Erythroblast (primary cell): ENCODE data around the gene WDFY2.

Experiments used
- GATA1 ChIP-seq: IDR thresholded peaks from 2 replicates; pipeline ENCODE4 v1.6.1; 2011; ENCODE audit warnings: low read depth, mild to moderate bottlenecking, control low read depth, low read length, moderate library complexity
- POLR2A ChIP-seq: IDR thresholded peaks from 2 replicates; pipeline ENCODE4 v1.6.1; 2011; ENCODE audit warnings: mild to moderate bottlenecking, low read length

DNA sequence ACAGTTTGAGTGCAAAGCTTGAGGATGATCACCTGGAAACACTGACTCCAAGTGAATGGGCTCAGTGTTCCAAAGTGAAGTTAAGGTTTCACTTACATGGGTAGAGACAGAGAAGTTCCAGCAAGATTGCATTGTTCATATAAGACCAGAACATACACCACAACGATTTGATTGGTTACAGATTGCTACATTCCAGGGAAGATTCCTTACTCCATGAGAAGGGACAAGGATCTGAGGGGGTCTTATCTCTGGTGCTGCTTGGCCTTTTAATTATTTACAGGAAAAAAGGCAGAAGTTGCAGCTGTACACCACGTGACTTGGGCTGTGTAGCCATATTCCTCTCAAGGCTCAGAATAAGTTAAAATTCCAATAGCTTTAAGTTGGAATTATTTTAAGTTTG, 12.3 kb downstream of the WDFY2 start:
- TF ChIP-seq POLR2A (no peak), GATA1 (no peak)
